ENCODE data around the gene PADI2.

Gene PADI2

GRCh38 chr1:17112496-17113236 lies 6.6 kb downstream of the PADI2 start:
- DNase-seq = no peak

- no peak for DNase-seq
These were observed 7.2 kb downstream of the PADI2 start for GRCh38 chr1:17112076-17112475.

- DNase-seq = no peak
These were observed 8.7 kb downstream of the PADI2 start for GRCh38 chr1:17110555-17110926.

GRCh38 chr1:17109892-17110554 lies 9.2 kb downstream of the PADI2 start:
- no peak for DNase-seq

GRCh38 chr1:17108786-17109185 lies 10.5 kb downstream of the PADI2 start:
- DNase-seq = no peak

- no peak for DNase-seq
These were observed 10.9 kb downstream of the PADI2 start for GRCh38 chr1:17108360-17108759.

- no peak for DNase-seq
These were observed 14.5 kb downstream of the PADI2 start for GRCh38 chr1:17104782-17105181.

- DNase-seq = no peak
These were observed 17.0 kb downstream of the PADI2 start for GRCh38 chr1:17102232-17102631.

GRCh38 chr1:17101261-17101660 lies 18.0 kb downstream of the PADI2 start:
- DNase-seq = no peak

GRCh38 chr1:17099616-17100340 lies 19.5 kb downstream of the PADI2 start:
- DNase-seq = no peak

GRCh38 chr1:17098446-17099317 lies 20.6 kb downstream of the PADI2 start:
- no peak for DNase-seq

- no peak for DNase-seq
These were observed 21.5 kb downstream of the PADI2 start for GRCh38 chr1:17097787-17098186.

GRCh38 chr1:17097147-17097546 lies 22.1 kb downstream of the PADI2 start:
- no peak for DNase-seq

- DNase-seq = no peak
These were observed 22.7 kb downstream of the PADI2 start for GRCh38 chr1:17096584-17096983.

GRCh38 chr1:17095141-17095540 lies 24.1 kb downstream of the PADI2 start:
- no peak for DNase-seq

- DNase-seq = no peak
These were observed 24.6 kb downstream of the PADI2 start for GRCh38 chr1:17094664-17095063.

- DNase-seq = no peak
These were observed 25.3 kb downstream of the PADI2 start for GRCh38 chr1:17093822-17094393.

- no peak for DNase-seq
These were observed 28.0 kb downstream of the PADI2 start for GRCh38 chr1:17091252-17091651.

GRCh38 chr1:17089506-17089905 lies 29.7 kb downstream of the PADI2 start:
- DNase-seq = no peak

GRCh38 chr1:17086751-17087150 lies 32.5 kb downstream of the PADI2 start:
- no peak for DNase-seq

GRCh38 chr1:17084787-17085186 lies 34.5 kb downstream of the PADI2 start:
- no peak for DNase-seq

- no peak for DNase-seq
These were observed 36.5 kb downstream of the PADI2 start for GRCh38 chr1:17082761-17083160.

GRCh38 chr1:17081439-17081838 lies 37.8 kb downstream of the PADI2 start:
- DNase-seq = no peak

Measured in NCI-H2107 (cell line).